HG02943 (cell line): ENCODE data around the gene ANO2.
"Not testable (repeated sequence)": the region's sequence is repeated elsewhere in the genome, so short reads cannot be mapped to it uniquely, and the experiment has no call there.

Source experiments
- ATAC-seq: cut with Tn5 transposase; IDR thresholded peaks from one replicate; pipeline ENCODE4 v1.9.1; 2021; ENCODE audit warnings: mild to moderate bottlenecking, low read depth, moderate library complexity; ENCODE audit not compliant: unreplicated experiment

ANO2 gene

DNA sequence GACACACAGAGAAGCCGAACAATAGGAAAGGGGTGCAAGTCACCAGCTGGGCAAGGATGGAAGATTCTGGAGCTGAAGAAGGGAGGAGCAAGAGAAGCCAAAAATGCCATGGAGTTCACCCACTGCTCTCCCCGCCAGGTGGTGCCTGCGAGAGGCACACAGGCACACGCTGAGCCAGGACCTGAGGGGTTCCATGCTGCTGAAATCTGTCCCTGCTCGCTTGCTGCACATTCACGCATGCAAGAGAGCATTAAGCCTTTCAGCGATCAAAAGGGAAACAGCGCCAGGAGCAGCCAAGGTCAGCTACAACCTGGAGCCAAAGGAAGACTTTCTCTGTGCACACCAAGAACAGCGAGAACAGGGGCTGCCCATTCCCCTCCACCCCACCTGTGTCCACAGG, 104.1 kb downstream of the ANO2 start:
- ATAC-seq: no peak

DNA sequence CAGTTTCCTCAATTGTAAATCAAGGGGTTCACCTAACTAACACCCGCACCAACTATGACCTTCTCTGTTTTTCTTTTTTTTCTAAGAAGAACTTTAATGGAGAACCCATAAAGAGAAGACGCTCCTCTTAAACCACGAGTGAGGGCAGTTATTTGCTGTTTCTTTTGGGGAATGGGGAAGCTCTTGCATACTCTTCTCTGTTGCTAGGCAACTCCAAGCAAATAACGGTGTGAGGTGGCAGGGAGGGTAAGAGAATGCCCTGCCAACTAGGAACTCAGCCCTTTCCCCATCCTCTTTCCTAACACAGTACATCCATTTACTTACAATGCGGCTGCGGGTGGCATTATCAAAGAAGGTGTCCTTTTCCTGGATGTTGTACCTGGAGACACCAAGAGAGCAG, 114.9 kb downstream of the ANO2 start:
- no peak for ATAC-seq

DNA sequence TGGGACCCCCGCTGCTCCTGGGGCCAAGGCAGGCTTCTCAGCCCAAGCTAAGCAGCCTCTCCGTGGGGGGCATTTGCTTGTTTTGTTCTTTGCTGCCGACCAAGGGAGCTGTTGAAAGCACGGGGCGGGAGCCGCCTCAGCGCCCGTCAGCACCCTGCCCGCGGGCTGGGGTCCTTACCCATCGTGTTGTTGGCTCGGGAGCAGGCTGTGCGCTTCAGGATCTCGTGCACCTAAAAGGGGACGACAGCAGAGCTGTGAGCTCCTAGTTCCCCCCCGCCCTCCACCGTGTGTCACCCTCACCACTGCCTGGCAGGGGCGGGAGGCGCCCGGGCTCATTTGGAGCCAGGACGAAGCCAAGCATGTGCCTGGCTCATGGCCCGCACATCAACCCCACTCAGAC, 117.5 kb downstream of the ANO2 start:
- ATAC-seq: no peak

DNA sequence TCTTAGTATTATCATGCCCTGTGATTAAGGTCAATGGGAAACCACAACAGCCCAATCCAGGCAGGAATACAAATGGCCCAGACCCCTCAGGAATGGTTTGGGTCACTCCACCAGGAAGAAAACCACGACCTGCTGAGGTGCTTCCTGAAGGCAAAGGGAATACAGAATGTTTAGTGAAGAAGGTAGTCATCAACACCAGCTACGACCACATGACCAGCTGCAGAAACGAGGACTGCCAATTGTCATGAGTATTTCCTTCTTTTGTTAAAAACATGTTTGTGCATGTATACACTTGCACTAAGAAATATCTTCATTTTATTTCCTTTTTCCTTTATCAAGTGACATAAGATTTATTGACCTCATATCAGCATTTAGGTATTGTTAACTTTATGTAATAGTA, 119.3 kb downstream of the ANO2 start:
- ATAC-seq: not testable (repeated sequence)

DNA sequence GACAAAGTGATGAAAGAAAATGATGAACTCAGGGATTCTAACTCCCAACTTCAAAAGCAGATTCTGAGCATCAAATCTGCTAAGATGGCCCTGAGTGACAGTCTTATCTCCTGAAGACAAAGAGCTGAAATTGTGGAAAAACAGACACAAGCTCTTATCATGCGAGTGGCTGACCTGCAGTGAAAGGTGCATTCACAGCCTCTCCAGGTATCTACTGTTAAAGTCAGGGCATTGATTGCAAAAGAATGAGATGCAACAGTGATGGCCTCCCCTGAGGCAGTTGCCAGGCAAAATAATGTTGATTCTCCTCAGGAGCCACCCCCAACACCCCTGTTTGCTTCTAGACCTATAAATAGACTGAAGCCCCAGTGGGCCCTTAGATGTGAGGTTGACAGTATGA, 126.2 kb downstream of the ANO2 start:
- ATAC-seq: not testable (repeated sequence)

DNA sequence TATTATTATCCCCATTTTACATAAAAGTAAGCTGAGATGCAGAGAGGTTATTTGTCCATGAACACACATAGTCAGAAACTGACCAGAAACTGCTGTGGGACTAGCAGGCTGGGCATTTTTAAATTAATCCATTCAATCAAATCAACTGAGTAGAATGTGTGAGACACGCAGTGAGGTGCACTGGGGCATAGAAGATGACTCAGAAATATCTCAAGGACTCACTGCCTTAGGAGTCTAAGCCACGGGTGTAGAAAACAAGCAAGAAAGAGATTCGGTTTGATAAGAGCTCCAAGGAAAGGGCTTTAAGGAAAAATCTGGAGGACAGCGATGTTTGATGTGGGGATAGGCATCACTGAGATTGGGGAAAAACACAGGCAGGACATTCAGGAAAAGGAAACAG, 127.8 kb downstream of the ANO2 start:
- no peak for ATAC-seq

DNA sequence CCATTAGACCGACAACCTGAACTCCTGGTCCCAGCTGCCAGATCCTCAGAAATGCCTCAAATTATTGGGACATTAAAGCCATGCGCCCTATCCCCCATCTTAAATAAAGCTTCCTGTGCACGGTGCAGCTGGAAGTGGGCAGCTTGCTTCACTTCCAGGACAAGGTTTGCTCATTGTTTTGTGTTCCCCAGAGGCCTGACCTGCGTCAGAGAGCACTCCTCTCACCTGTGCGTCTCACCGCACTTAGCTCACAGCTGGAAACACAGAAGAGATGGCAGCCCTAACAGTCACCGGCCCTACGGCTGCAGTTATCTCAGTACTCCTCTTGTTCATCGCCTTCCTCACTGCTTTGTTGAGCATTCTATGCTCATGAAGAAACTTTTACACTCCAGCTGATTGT, 135.5 kb downstream of the ANO2 start:
- ATAC-seq: no peak

DNA sequence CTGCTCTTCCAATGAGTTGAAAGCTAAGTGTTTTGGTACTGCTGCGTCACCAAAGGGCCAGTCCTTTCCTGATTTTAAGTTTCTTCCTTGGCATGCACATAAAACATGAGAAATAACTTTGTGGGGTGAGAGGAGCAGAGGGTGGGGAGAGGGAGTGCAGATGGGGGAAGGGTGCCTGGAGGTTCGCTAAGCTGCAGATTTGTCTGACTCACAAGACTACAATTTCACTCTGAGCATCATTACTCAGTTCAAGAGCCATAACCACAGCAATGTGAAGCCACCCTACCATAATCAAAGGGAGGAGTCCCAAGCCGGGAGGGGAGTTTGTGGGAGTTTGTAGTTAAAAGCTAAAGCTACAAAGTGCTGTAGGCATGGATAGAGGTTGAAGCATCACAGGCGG, 136.1 kb downstream of the ANO2 start:
- ATAC-seq: no peak

DNA sequence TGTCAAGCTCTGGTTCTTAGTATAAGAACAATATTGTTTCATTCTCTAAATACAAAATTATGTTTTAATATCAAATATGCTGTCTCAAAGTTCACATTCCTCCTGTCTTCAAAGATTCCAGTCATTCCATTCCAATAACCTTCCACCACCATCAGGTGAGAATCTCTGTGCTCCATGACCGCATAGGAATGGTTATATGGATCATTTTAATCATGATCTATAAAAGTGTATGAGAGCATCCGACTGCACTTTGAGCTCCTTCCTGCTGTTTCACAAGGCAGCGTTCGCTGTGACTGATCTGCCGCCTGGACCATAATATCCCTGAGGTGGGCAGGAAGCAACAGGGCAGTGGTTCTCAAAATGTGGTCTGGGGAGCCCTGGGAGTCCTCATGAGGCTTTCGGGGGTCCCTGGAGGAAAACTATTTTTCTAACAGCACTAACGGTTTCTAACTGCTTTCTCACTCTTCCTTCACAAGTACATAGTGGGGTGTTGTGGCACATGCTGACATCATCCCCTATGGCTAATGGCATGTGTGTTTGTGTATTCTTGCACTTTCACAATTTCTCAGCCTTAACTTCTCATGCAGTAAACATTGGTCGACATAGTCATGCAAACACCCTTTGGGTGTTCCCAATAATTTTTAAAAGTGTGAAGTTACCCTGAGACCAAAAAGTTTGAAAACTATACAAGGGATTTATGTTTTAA, 137.4 kb downstream of the ANO2 start:
- ATAC-seq: no peak

DNA sequence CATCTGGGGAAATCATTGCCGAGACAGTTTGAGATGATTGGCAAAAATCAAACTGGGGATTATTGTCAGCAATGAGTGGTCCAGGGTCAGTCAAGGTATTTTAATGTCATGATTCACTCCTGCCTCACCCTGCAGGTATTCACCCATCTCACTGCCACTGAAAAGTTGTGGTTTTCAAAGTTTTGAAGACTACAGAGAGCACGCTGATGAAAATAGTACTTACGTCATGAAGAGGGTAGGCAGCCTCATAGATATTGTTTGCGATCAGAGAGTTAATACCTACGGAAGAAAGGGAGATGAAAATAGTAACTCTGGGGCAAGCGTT, 138.0 kb downstream of the ANO2 start:
- ATAC-seq: no peak

DNA sequence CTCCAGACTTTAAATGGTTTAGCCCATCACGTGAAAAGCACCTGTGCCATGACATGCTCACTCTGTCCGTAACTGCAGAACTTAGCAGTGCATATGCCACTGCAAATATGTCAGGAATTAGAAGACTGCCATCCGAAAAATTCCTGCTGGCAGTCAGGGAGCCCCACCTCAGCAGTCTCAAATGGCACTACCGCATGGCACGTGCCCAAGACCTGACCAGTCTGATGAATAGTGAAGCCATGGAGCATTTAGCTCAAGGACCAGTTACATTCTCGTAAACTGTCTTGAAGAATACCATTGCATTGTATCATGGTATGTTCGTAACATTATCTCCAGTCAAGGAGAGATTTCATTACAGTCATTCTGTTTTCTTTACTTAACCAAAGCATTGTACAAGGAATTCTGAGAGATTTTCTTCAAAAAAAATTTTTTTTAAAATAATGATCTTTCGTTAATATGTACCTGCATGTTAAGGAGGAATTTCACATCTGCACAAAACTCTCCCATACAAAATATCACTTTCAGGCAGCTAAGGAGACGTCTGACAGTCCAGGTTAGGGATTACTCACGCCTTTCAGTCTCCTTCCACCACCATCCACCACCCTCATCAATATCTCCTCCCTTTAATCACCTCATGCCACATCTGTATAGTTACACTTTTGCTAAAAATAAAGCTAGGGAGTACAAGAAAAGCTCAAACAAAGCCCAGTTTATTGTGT, 138.5 kb downstream of the ANO2 start:
- no peak for ATAC-seq

DNA sequence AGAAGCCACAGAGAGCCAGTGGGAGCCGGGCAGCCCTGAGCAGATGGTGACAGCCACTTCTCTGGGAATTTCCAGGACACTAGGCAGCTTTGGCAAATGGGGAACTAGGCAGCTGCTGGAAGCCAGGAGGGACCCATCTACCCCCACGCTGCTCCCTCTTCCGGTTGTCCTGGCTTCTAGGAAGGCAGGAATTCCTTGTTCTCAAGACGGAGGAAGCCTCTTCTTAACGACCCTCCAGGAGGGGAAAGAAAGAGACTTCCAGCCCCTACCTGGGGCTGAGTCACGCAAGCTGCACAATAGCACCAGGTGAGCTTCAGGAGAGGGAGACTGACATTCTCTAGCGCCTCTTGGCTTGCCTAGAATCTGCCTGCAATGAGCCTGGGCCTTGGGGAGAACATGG, 141.5 kb downstream of the ANO2 start:
- ATAC-seq: no peak

DNA sequence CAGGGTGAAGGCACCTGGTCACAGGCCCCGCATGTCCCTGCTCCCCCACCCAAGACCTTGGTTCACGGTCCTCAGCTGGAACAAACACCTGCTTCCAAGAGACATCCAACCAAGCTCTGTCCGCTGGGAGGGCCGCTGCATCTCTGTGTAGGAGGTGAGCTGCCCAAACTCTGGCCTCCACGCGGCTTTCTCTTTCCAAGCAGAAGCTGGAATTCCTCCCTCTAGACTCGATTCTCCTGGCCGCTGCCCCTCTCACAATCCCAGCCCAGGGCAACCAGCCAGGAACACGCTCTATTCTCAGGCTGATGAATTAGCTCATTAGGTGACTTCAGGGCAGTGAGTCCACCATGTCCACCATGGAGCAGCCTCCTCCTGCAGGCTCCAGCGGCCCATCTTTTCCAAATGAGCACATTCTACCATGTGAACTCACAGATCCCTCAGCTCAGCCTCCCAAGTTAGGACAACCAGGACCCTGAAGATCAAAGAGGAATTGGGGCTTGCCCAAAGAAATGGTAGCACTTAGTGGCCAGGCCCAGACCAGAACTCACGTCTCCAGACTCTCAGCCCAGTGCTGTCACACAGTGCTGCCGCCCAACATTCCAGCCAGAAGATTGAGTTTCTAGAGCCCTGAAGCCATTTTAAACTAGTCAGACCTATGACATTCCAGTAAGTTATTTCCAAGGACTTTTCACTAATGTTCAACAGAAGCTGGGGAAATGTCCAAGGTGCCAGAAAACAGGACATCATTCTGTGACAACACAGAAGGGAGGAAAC, 146.6 kb downstream of the ANO2 start:
- ATAC-seq: no peak

DNA sequence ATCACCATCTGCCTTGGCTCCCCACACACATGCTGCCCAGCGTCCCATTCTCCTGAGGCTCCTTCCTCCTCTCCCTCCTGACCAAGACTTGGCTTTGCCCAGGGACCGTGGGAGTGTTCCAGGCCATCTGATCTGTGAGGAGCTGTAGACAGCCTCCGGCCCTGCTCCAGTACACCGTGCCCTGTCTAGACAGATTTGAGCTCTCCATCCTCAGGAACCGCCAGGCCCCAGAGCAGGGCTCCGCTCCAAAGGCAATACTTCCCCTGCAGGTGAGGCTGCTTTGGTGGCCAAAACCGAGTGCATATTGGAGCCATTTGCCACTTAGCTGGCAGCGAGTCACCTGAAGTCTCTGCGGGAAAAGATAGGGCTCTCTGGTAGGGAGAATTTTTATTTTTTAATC, 147.4 kb downstream of the ANO2 start:
- ATAC-seq: no peak

DNA sequence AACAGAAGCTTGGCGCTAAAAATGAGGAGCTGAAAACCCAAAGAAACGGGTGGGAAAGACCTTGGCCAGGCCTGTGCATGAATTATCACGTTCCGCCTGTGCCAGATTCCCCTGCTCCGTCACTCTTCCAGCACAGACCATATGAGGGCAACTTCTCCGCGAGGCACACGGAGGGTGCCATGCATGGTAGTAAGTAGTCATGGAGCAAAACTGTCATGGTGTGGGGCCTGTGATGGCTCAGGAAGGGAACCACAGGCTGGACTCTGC, 148.2 kb downstream of the ANO2 start:
- ATAC-seq: no peak

DNA sequence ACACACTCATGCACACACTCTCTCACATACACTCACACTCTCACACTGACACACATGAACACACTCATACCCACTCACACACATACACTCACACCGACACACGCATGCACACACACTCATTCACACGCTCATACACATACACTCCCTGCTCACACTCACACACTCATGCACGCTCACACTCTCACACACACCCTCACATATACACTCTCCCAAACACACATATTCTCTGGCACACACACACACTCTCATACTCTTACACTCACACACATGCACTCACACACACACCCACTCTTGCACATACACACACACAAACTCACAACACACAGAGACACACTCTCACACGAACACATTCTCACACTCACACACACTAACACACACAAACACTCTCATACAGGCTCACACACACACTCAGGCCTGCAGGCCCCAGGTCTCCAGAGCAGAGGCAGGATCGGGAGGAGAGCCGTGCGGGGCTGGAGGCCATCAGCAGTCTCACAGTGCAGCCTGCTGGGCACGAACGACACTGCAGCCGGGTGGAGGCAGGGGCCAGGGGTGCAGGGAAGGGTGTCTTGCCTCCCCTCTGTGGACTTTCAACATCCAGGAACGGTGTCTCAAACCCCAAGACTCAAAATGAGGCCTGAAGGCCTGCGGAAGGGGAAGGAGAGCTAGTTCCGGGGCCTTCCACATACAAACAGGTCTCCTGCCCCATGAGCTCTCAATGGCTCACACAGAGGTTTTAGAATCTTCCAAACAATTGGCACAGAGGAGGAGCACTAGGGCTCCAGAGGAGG, 148.7 kb downstream of the ANO2 start:
- ATAC-seq: no peak

DNA sequence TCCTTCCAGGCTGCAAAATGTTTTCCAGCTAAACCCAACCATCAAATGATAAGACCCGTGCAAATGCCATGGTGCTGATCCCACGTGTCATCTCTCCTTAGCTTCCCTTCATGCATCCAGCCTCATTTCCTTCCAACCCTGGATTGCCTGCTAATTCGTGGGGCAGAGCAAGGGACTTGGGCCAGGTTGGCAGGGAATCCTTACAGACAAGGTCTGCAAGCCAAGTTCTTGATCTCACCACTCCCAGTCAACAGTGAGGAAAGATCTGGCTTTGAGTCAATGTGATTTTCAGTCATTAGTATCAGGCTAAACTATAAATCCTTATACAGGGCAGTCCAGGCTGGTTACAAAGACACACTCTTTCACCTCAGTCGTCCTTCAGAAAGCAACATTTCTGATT, 150.9 kb downstream of the ANO2 start:
- ATAC-seq: no peak

DNA sequence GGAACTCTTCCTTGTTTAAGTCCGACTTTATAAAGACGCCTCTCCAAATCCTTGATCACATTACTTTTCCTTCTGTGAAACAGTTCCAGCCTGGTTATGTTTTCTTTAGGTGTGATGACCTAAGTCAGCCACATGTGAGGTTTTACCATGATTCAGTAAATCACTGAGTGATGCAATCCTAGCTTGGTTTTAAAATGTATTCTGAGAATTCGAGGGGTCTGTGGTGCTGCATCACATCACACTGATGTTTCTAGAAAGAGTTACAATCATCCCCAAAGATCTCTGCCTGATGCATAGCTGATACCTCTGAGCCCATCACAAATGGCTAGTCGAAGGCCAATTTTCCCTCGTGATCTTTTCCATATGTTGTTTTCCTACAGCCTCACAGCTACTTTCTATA, 152.7 kb downstream of the ANO2 start:
- no peak for ATAC-seq

DNA sequence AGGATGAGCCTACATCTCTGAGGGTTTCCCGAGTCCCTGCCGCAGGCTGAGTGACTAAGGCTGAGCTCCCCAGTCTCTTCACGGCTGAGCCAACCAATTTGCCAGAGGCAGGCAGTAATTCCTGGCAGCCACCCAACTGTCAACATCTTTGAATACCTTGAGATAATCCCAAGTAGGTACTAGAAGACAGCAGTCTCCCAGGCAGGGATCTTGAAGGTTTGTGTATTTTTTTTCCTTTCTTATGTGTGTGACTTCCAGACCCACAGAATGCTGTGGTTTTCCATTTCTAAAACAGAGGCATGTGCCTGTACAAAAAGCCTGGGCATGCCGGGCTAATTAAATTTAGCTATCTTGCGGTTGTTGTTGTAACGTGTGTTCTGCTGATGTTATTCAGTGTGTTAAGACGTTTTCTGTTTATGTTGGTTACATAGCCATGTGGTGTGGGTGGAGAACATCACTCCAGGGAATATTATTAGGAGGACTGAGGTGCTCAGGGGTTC, 155.5 kb downstream of the ANO2 start:
- ATAC-seq: no peak

DNA sequence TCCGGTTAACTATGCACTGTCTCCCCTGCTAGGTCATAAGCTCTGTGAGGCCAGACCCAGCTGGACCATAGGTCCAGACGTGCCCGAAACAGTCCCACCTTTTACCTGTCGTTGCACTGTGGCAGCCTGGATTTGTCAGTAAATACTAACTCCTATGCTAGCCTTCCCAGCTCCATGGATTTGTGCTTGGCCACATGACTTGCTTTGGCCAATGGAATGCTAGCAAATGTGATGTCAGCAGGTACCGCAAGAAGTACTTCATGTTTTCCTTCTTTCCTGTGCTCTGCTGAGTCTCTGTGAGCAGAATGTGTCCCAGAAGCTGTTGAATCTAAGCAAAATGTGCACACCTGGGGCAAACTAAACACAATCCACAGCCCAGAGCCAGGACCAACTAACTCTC, 157.2 kb downstream of the ANO2 start:
- no peak for ATAC-seq

DNA sequence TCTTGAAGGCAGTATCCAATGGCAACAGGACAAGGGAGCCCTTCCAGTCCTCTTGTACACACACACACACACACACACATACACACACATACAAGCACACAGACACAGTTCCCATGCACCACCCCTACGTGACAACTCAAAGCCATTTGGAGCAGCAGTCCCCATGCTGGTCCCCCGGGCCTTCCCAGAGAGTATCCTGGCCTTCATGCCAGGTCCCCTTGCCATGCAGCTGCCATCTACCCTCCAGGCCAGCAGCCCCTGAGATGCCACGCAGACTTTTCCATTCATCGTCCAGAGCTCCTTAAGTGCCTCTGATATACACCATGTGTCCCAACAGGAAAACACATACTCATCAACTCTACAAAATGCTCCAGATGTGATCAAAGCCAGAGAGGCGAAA, 159.5 kb downstream of the ANO2 start:
- ATAC-seq: no peak
